ENCODE measurements around the gene PNCK. TPM values are rescaled to one million over a fixed set of nuclear protein-coding genes. Genes with fewer than 3 reads are reported as not detected.

Gene PNCK
- polyA plus RNA-seq, 2 of the 4 experiments (the other 2 are of a cell fraction): 0.17 to 0.25 TPM

DNA sequence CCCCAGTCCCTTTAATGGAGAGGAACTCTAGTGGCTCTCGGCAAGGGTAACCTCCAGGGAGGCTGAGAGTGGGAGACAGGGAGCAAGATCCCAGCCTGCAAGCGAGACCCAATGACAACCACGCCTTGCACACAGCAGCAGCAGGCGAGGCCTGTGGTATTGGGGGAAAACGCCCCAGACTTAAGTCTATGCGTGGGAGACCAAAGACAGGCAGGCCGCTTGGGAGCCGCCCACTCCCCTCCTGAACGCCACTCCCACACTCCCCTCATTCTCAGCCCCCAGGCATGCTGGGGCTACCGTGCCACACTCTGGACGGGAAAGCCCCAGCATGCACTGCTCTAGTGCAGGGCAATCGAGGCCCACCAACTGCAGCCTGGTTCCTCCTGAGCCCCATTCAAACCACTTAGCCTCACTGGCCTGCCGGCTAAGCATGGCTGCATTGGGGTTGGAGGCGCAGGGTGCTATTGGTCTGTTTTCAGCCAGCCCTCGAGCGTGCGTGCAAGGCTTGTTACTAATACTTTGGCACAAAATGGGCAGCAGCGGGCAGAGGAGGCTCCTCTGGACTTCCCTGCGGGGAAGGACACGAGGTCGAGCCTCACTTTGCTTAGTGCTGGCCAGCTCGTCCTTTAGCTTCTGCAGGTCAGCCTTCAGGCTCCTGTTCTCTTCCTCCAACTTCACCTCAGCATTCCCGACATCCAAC is 28.9 kb upstream of the PNCK start:
- 92% methylated on average over 20 of the region's 23 CpGs for WGBS (ENCODE audit: missing lambda C conversion rate)
- Histone ChIP-seq H3K9me3 (no peaks in the 10 kb centered on the region), H3K27ac (no peak overlapping the region), H3K4me1 (no peaks in the 10 kb centered on the region), H3K4me3 (no peak overlapping the region), H3K4me2 (no peak overlapping the region)
- ATAC-seq (no peak), FAIRE-seq (no peak), DNase-seq (ENCODE audit: low read depth in 1 of 2, low spot score in 1 of 2) (no peak)
- TF ChIP-seq EHF (CRISPR knock-in tag; IDR thresholded peaks at IDR 0.05): no peak
- TF ChIP-seq, protein P1, sequence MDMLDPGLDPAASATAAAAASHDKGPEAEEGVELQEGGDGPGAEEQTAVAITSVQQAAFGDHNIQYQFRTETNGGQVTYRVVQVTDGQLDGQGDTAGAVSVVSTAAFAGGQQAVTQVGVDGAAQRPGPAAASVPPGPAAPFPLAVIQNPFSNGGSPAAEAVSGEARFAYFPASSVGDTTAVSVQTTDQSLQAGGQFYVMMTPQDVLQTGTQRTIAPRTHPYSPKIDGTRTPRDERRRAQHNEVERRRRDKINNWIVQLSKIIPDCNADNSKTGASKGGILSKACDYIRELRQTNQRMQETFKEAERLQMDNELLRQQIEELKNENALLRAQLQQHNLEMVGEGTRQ (IDR thresholded peaks at IDR 0.05): no peak
- no peak for TF ChIP-seq RNF2 (IDR thresholded peaks at IDR 0.05; ENCODE audit: borderline replicate concordance, low read depth)
- no peak for TF ChIP-seq PHF8 (IDR thresholded peaks at IDR 0.05; ENCODE audit: borderline replicate concordance, low read depth)
- no peak for TF ChIP-seq MAZ (IDR thresholded peaks at IDR 0.05; ENCODE audit: borderline replicate concordance, low read depth, low read length)
- TF ChIP-seq KDM5A (IDR thresholded peaks at IDR 0.05): no peak
- TF ChIP-seq TFCP2L1 (CRISPR knock-in tag; IDR thresholded peaks at IDR 0.05): no peak
- TF ChIP-seq CHD4 (IDR thresholded peaks at IDR 0.05; ENCODE audit: borderline replicate concordance): no peak
- TF ChIP-seq, protein P2, sequence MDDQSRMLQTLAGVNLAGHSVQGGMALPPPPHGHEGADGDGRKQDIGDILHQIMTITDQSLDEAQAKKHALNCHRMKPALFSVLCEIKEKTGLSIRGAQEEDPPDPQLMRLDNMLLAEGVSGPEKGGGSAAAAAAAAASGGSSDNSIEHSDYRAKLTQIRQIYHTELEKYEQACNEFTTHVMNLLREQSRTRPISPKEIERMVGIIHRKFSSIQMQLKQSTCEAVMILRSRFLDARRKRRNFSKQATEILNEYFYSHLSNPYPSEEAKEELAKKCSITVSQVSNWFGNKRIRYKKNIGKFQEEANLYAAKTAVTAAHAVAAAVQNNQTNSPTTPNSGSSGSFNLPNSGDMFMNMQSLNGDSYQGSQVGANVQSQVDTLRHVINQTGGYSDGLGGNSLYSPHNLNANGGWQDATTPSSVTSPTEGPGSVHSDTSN (IDR thresholded peaks at IDR 0.05): no peak
- no peak for TF ChIP-seq NFE2L2 (conservative IDR thresholded peaks at IDR 0.05; ENCODE audit: low read length)
- no peak for TF ChIP-seq HOXB5 (CRISPR knock-in tag; IDR thresholded peaks at IDR 0.05)
- TF ChIP-seq MYC (IDR thresholded peaks at IDR 0.05; ENCODE audit: borderline replicate concordance, low read length): no peak
- TF ChIP-seq POLR2A (IDR thresholded peaks at IDR 0.05; ENCODE audit: low read length): no peak
- TF ChIP-seq, protein P3, sequence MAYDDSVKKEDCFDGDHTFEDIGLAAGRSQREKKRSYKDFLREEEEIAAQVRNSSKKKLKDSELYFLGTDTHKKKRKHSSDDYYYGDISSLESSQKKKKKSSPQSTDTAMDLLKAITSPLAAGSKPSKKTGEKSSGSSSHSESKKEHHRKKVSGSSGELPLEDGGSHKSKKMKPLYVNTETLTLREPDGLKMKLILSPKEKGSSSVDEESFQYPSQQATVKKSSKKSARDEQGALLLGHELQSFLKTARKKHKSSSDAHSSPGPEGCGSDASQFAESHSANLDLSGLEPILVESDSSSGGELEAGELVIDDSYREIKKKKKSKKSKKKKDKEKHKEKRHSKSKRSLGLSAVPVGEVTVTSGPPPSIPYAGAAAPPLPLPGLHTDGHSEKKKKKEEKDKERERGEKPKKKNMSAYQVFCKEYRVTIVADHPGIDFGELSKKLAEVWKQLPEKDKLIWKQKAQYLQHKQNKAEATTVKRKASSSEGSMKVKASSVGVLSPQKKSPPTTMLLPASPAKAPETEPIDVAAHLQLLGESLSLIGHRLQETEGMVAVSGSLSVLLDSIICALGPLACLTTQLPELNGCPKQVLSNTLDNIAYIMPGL (CRISPR knock-in tag; IDR thresholded peaks at IDR 0.05; ENCODE audit: borderline replicate concordance): no peak
- ChIA-PET POLR2A (no interaction called here), CTCF (interaction anchor here (1.0 to 1.7 kb wide), 3 partner anchors 57 to 250 kb away, joined by 3 to 5 read pairs (median 3); no protein-coding TSS in a partner anchor)

DNA sequence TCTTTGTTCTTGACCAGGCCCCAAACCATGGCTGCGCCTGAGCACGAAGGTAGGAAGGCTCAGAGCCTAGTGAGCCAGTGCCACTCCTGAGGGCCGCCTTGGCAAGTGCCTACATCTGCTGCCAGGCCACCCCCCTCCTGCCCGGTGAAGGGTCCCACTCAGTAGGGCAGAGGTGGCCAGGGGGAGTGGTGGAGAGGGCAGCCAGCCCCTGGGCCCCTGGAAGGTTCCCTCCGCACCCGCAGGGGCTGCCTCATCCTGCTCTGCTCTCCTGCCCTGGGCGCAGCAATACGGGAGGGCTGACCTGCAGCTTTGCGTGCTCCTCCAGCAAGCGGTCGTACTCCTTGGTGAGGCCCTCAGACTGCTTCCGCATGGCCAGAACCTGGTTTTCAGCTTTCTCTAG is 28.1 kb upstream of the PNCK start:
- Histone ChIP-seq H3K4me1 (no peaks in the 10 kb centered on the region), H3K9me3 (no peaks in the 10 kb centered on the region), H3K4me3 (no peak overlapping the region), H3K4me2 (no peak overlapping the region), H3K27ac (no peak overlapping the region)
- TF ChIP-seq ZC3H11A (IDR thresholded peaks at IDR 0.05) (no peak), HEYL (CRISPR knock-in tag; IDR thresholded peaks at IDR 0.05) (no peak), RFX5 (IDR thresholded peaks at IDR 0.05) (no peak), NR3C1 (IDR thresholded peaks at IDR 0.05) (no peak), TP53 (CRISPR knock-in tag; IDR thresholded peaks at IDR 0.05) (no peak), JUNB (IDR thresholded peaks at IDR 0.05) (no peak), JUN (IDR thresholded peaks at IDR 0.05) (no peak), CHD2 (IDR thresholded peaks at IDR 0.05; ENCODE audit: low read length, partially characterized antibody) (no peak), PHF8 (IDR thresholded peaks at IDR 0.05; ENCODE audit: borderline replicate concordance, low read depth) (no peak), SMC3 (IDR thresholded peaks at IDR 0.05) (no peak), KDM5A (IDR thresholded peaks at IDR 0.05) (no peak), CBX8 (IDR thresholded peaks at IDR 0.05) (no peak), ZNF302 (CRISPR knock-in tag; IDR thresholded peaks at IDR 0.05) (no peak), ZFP36 (IDR thresholded peaks at IDR 0.05; ENCODE audit: borderline replicate concordance, partially characterized antibody) (no peak), HOXA7 (CRISPR knock-in tag; IDR thresholded peaks at IDR 0.05) (no peak)
- TF ChIP-seq, protein P1 (IDR thresholded peaks at IDR 0.05): no peak
- TF ChIP-seq, protein P4, sequence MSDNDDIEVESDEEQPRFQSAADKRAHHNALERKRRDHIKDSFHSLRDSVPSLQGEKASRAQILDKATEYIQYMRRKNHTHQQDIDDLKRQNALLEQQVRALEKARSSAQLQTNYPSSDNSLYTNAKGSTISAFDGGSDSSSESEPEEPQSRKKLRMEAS (IDR thresholded peaks at IDR 0.05): no peak
- TF ChIP-seq, protein P5, sequence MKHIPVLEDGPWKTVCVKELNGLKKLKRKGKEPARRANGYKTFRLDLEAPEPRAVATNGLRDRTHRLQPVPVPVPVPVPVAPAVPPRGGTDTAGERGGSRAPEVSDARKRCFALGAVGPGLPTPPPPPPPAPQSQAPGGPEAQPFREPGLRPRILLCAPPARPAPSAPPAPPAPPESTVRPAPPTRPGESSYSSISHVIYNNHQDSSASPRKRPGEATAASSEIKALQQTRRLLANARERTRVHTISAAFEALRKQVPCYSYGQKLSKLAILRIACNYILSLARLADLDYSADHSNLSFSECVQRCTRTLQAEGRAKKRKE (CRISPR knock-in tag; IDR thresholded peaks at IDR 0.05; ENCODE audit: low read depth): no peak
- TF ChIP-seq, protein P6, sequence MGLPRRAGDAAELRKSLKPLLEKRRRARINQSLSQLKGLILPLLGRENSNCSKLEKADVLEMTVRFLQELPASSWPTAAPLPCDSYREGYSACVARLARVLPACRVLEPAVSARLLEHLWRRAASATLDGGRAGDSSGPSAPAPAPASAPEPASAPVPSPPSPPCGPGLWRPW (IDR thresholded peaks at IDR 0.05): no peak
- TF ChIP-seq, protein P3 (CRISPR knock-in tag; IDR thresholded peaks at IDR 0.05; ENCODE audit: borderline replicate concordance): no peak
- ATAC-seq (no peak), FAIRE-seq (no peak), DNase-seq (ENCODE audit: low read depth in 1 of 2, low spot score in 1 of 2) (no peak)
- CTCF ChIA-PET: interaction anchor here (1.3 kb wide), 1 partner anchor 251 kb away, joined by 3 read pairs; no protein-coding TSS in a partner anchor
- POLR2A ChIA-PET: no interaction called here
- 93% methylated on average over 5 of the region's 12 CpGs for WGBS (ENCODE audit: missing lambda C conversion rate)

Data from A549 (cell line).